ENCODE data around the gene GABRG3. TPM values are rescaled to one million over a fixed set of nuclear protein-coding genes. Genes with fewer than 3 reads are reported as not detected.

Gene GABRG3
- total and polyA plus RNA-seq, 12 donors, result not detected

- Histone ChIP-seq H3K4me1 (no peaks in the 10 kb centered on the region), H3K9me3 (no peaks in the 10 kb centered on the region), H3K36me3 (no peaks in the 10 kb centered on the region), H3K27ac (no peak overlapping the region), H3K27me3 (no peaks in the 10 kb centered on the region), H3K4me3 (no peak overlapping the region)
- ATAC-seq (no peak), DNase-seq (no peak)
- WGBS, 2 donors, result 80 to 83% methylated on average over 13 of the region's 13 CpGs
- intact Hi-C loops (cut with DNase I), result no loop called here
- no peak for TF ChIP-seq CTCF (IDR thresholded peaks at IDR 0.05)
Measured at GRCh38 chr15:26945046-26945445, 25.9 kb upstream of the GABRG3 start.

- no peak for TF ChIP-seq CTCF (IDR thresholded peaks at IDR 0.05)
- Histone ChIP-seq H3K4me3 (no peak overlapping the region), H3K27me3 (peaks cover 0 to 4% (median 0%) of the 10 kb centered on the region in 7 donors), H3K27ac (no peak overlapping the region), H3K9me3 (peaks cover 0 to 21% (median 6%) of the 10 kb centered on the region in 11 donors), H3K36me3 (no peaks in the 10 kb centered on the region), H3K4me1 (no peaks in the 10 kb centered on the region)
- DNase-seq (no peak), ATAC-seq (no peak)
- intact Hi-C loops (cut with DNase I), result no loop called here
- WGBS, 2 donors, result 63% methylated on average over 2 of the region's 2 CpGs
Measured at GRCh38 chr15:26950001-26950400, 21.0 kb upstream of the GABRG3 start.

- no peak overlapping the region for H3K4me3 ChIP-seq
- no peak overlapping the region for H3K27ac ChIP-seq
- 42 to 43% methylated on average over 2 of the region's 2 CpGs for WGBS, 2 donors
- H3K4me1 ChIP-seq, result no peaks in the 10 kb centered on the region
- H3K27me3 ChIP-seq, result peaks cover 0 to 4% (median 0%) of the 10 kb centered on the region in 7 donors
- intact Hi-C loops (cut with DNase I), result no loop called here
- H3K36me3 ChIP-seq, result no peaks in the 10 kb centered on the region
- DNase-seq, result no peak
- peaks cover 0 to 31% (median 6%) of the 10 kb centered on the region in 11 donors for H3K9me3 ChIP-seq
- no peak for TF ChIP-seq CTCF (IDR thresholded peaks at IDR 0.05)
- no peak for ATAC-seq
Measured at GRCh38 chr15:26954403-26954802, 16.6 kb upstream of the GABRG3 start.

GRCh38 chr15:26967719-26968269 lies 3.2 kb upstream of the GABRG3 start:
- peaks cover 0 to 63% (median 54%) of the 10 kb centered on the region in 7 donors for H3K27me3 ChIP-seq
- H3K4me1 ChIP-seq, result no peaks in the 10 kb centered on the region
- DNase-seq, result no peak
- 1 to 2% methylated on average over 47 to 48 of the region's 48 CpGs for WGBS, 2 donors
- H3K36me3 ChIP-seq, result no peaks in the 10 kb centered on the region
- peak overlapping the region in 1 of 10 donors; percentile 5 for H3K4me3 ChIP-seq
- no peak for ATAC-seq
- intact Hi-C loops (cut with DNase I), result no loop called here
- H3K9me3 ChIP-seq, result peaks cover 0 to 3% (median 0%) of the 10 kb centered on the region in 11 donors
- no peak overlapping the region for H3K27ac ChIP-seq
- no peak for TF ChIP-seq CTCF (IDR thresholded peaks at IDR 0.05)
